SK-N-SH treated with all-trans-retinoic acid at 6 μM for 48 hours (cell line): ENCODE measurements around the gene MED15.

Source experiments
- ATAC-seq: fragments of 200-7000 bp; cut with Tn5 transposase; 3 replicates; pipeline ENCODE4 v1.9.1; 2020; ENCODE audit warnings: mild to moderate bottlenecking, moderate library complexity
- BACH2 ChIP-seq: fragments of 250-450 bp; sonication (Bioruptor Pico); IDR thresholded peaks from 2 replicates; pipeline ENCODE4 v1.9.0; 2021; ENCODE audit warnings: mild to moderate bottlenecking, borderline replicate concordance
- CREB5 ChIP-seq: fragments of 250-450 bp; sonication (Bioruptor Pico); IDR thresholded peaks from 2 replicates; pipeline ENCODE4 v1.5.1; 2020; ENCODE audit warnings: low read depth, mild to moderate bottlenecking, moderate library complexity
- CSDC2 ChIP-seq: fragments of 250-450 bp; sonication (Bioruptor Pico); IDR thresholded peaks from 2 replicates; pipeline ENCODE4 v1.5.0; 2020; ENCODE audit warnings: mild to moderate bottlenecking, moderate library complexity
- ESRRG ChIP-seq: fragments of 250-450 bp; sonication (Bioruptor Pico); IDR thresholded peaks from 2 replicates; pipeline ENCODE4 v1.6.1; 2021; ENCODE audit warnings: mild to moderate bottlenecking
- GLIS3 ChIP-seq: fragments of 250-450 bp; sonication (Bioruptor Pico); IDR thresholded peaks from 2 replicates; pipeline ENCODE4 v1.5.0; 2020; ENCODE audit warnings: mild to moderate bottlenecking, moderate library complexity
- ISL1 ChIP-seq: fragments of 250-450 bp; sonication (Bioruptor Pico); IDR thresholded peaks from 2 replicates; pipeline ENCODE4 v2.1.2; 2022; ENCODE audit warnings: mild to moderate bottlenecking, moderate library complexity
- OSR1 ChIP-seq: fragments of 250-450 bp; sonication (Bioruptor Pico); IDR thresholded peaks from 2 replicates; pipeline ENCODE4 v1.8.0; 2022; ENCODE audit warnings: moderate library complexity, mild to moderate bottlenecking, inconsistent platforms
- POU6F1 ChIP-seq: fragments of 250-450 bp; sonication (Bioruptor Pico); IDR thresholded peaks from 2 replicates; pipeline ENCODE4 v1.8.0; 2021; ENCODE audit warnings: low read depth, mild to moderate bottlenecking, moderate library complexity, borderline replicate concordance
- RARB ChIP-seq: fragments of 250-450 bp; sonication (Bioruptor Pico); IDR thresholded peaks from 2 replicates; pipeline ENCODE4 v1.8.0; 2021; ENCODE audit warnings: mild to moderate bottlenecking, moderate library complexity
- SNAI2 ChIP-seq: fragments of 250-450 bp; sonication (Bioruptor Pico); IDR thresholded peaks from 2 replicates; pipeline ENCODE4 v1.5.0; 2020; ENCODE audit warnings: mild to moderate bottlenecking, moderate library complexity
- TCF4 ChIP-seq: fragments of 250-450 bp; sonication (Bioruptor Pico); IDR thresholded peaks from 2 replicates; pipeline ENCODE4 v1.8.0; 2021; ENCODE audit warnings: mild to moderate bottlenecking, moderate library complexity, borderline replicate concordance
- TOX ChIP-seq: fragments of 250-450 bp; sonication (Bioruptor Pico); IDR thresholded peaks from 2 replicates; pipeline ENCODE4 v1.8.0; 2021; ENCODE audit warnings: mild to moderate bottlenecking, moderate library complexity, borderline replicate concordance
- ZC3H10 ChIP-seq: fragments of 250-450 bp; sonication (Bioruptor Pico); IDR thresholded peaks from 2 replicates; pipeline ENCODE4 v1.5.1; 2021; ENCODE audit warnings: mild to moderate bottlenecking, moderate library complexity
- ZFP3 ChIP-seq: fragments of 250-450 bp; sonication (Bioruptor Pico); IDR thresholded peaks from 2 replicates; pipeline ENCODE4 v1.5.0; 2020; ENCODE audit warnings: mild to moderate bottlenecking, moderate library complexity
- ZFP30 ChIP-seq: fragments of 450-650 bp; formaldehyde crosslinking; IDR thresholded peaks from 2 replicates; pipeline ENCODE4 v1.5.0; 2022; ENCODE audit warnings: mild to moderate bottlenecking, moderate library complexity
- ZNF70 ChIP-seq: fragments of 450-650 bp; formaldehyde crosslinking; IDR thresholded peaks from 2 replicates; pipeline ENCODE4 v1.5.0; 2020; ENCODE audit warnings: mild to moderate bottlenecking, moderate library complexity
- ZNF8 ChIP-seq: fragments of 450-650 bp; formaldehyde crosslinking; IDR thresholded peaks from 2 replicates; pipeline ENCODE4 v1.5.0; 2020; ENCODE audit warnings: mild to moderate bottlenecking, moderate library complexity
- TF ChIP-seq, protein P1 (sequence below): fragments of 250-450 bp; sonication (Bioruptor Pico); IDR thresholded peaks from 2 replicates; pipeline ENCODE4 v1.5.0; 2020; ENCODE audit warnings: mild to moderate bottlenecking, moderate library complexity
- TF ChIP-seq, protein P2 (sequence below): fragments of 250-450 bp; sonication (Bioruptor Pico); IDR thresholded peaks from 2 replicates; pipeline ENCODE4 v1.8.0; 2020; ENCODE audit warnings: mild to moderate bottlenecking, moderate library complexity, borderline replicate concordance
- TF ChIP-seq, protein P3 (sequence below): fragments of 250-450 bp; sonication (Bioruptor Pico); IDR thresholded peaks from 2 replicates; pipeline ENCODE4 v1.5.1; 2021; ENCODE audit warnings: mild to moderate bottlenecking, moderate library complexity

MED15 gene

DNA sequence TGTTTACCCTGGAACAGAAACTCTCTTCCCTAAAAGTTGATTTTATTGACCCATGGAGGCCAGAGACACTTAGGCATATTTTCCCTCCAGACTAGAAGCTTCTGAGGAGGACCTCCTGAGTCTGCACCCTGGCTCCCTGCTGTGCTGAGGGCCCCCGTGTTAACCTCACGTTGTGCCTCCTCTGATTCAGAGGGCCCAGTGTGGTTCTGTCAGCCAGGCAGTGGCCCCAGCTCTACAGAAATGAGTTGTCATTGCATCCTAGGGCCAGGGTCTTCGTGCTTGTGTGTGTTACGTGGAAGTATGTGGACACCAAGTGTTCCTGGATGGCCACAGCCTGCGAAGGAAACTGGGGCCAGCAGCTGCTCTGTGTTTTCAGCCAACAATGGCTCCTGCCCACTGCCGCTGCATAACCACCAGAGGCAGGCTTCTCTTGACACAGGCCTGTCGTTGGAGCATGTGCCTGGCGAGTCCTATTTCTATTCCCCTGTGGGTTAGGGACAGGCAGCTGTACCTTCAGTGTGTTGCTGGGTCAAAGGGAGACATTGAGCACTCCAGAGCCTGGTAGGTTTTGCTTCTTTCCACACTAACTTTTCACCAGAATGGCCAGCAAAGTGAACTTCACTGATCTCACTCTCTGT, 44.5 kb downstream of the MED15 start:
- ATAC-seq: no peak
- TF ChIP-seq SNAI2 (CRISPR knock-in tag) (no peak), RARB (CRISPR knock-in tag) (no peak), ZFP30 (CRISPR knock-in tag) (no peak), ZNF8 (CRISPR knock-in tag) (no peak), ESRRG (CRISPR knock-in tag) (no peak), TOX (CRISPR knock-in tag) (no peak), GLIS3 (CRISPR knock-in tag) (no peak), TCF4 (CRISPR knock-in tag) (no peak)
- TF ChIP-seq, protein P1, sequence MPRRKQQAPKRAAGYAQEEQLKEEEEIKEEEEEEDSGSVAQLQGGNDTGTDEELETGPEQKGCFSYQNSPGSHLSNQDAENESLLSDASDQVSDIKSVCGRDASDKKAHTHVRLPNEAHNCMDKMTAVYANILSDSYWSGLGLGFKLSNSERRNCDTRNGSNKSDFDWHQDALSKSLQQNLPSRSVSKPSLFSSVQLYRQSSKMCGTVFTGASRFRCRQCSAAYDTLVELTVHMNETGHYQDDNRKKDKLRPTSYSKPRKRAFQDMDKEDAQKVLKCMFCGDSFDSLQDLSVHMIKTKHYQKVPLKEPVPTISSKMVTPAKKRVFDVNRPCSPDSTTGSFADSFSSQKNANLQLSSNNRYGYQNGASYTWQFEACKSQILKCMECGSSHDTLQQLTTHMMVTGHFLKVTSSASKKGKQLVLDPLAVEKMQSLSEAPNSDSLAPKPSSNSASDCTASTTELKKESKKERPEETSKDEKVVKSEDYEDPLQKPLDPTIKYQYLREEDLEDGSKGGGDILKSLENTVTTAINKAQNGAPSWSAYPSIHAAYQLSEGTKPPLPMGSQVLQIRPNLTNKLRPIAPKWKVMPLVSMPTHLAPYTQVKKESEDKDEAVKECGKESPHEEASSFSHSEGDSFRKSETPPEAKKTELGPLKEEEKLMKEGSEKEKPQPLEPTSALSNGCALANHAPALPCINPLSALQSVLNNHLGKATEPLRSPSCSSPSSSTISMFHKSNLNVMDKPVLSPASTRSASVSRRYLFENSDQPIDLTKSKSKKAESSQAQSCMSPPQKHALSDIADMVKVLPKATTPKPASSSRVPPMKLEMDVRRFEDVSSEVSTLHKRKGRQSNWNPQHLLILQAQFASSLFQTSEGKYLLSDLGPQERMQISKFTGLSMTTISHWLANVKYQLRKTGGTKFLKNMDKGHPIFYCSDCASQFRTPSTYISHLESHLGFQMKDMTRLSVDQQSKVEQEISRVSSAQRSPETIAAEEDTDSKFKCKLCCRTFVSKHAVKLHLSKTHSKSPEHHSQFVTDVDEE (CRISPR knock-in tag): no peak

- no peak for TF ChIP-seq ZNF70 (CRISPR knock-in tag)
- TF ChIP-seq BACH2: no peak
- TF ChIP-seq ISL1 (CRISPR knock-in tag): no peak
- TF ChIP-seq, protein P2, sequence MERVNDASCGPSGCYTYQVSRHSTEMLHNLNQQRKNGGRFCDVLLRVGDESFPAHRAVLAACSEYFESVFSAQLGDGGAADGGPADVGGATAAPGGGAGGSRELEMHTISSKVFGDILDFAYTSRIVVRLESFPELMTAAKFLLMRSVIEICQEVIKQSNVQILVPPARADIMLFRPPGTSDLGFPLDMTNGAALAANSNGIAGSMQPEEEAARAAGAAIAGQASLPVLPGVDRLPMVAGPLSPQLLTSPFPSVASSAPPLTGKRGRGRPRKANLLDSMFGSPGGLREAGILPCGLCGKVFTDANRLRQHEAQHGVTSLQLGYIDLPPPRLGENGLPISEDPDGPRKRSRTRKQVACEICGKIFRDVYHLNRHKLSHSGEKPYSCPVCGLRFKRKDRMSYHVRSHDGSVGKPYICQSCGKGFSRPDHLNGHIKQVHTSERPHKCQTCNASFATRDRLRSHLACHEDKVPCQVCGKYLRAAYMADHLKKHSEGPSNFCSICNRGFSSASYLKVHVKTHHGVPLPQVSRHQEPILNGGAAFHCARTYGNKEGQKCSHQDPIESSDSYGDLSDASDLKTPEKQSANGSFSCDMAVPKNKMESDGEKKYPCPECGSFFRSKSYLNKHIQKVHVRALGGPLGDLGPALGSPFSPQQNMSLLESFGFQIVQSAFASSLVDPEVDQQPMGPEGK: no peak
- no peak for TF ChIP-seq OSR1
- TF ChIP-seq CSDC2: no peak
- TF ChIP-seq ZFP3 (CRISPR knock-in tag): no peak
- TF ChIP-seq POU6F1 (CRISPR knock-in tag): no peak
- TF ChIP-seq, protein P3, sequence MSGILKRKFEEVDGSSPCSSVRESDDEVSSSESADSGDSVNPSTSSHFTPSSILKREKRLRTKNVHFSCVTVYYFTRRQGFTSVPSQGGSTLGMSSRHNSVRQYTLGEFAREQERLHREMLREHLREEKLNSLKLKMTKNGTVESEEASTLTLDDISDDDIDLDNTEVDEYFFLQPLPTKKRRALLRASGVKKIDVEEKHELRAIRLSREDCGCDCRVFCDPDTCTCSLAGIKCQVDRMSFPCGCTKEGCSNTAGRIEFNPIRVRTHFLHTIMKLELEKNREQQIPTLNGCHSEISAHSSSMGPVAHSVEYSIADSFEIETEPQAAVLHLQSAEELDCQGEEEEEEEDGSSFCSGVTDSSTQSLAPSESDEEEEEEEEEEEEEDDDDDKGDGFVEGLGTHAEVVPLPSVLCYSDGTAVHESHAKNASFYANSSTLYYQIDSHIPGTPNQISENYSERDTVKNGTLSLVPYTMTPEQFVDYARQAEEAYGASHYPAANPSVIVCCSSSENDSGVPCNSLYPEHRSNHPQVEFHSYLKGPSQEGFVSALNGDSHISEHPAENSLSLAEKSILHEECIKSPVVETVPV (CRISPR knock-in tag): no peak
- no peak for TF ChIP-seq CREB5
- TF ChIP-seq TCF4 (CRISPR knock-in tag): no peak
- TF ChIP-seq ZFP30 (CRISPR knock-in tag): no peak
- no peak for TF ChIP-seq ESRRG (CRISPR knock-in tag)
- TF ChIP-seq SNAI2 (CRISPR knock-in tag): no peak
- no peak for TF ChIP-seq GLIS3 (CRISPR knock-in tag)
- TF ChIP-seq ZC3H10 (CRISPR knock-in tag): no peak
Measured at GRCh38 chr22:20552443-20553401, 45.3 kb downstream of the MED15 start.

More at GRCh38 chr22:20552443-20553401, 45.3 kb downstream of the MED15 start:
- ATAC-seq: no peak
